Transverse colon (tissue), 3 donors: ENCODE results near the gene PDE4D.

Experiments
- POLR2A ChIP-seq: fragments of 450-650 bp; IDR thresholded peaks from one replicate; pipeline ENCODE4 v1.6.1; 2016; ENCODE audit warnings: antibody characterized with exemption, mild to moderate bottlenecking, moderate library complexity
- TF ChIP-seq, protein P1 (sequence below), 5 experiments: fragments of 200-600 bp in 3 of 5; fragments of 450-650 bp in 2 of 5; sonication (generic) in 3 of 5; IDR thresholded peaks; 1 replicate in 2 of 5; 2 replicates in 3 of 5; pipeline ENCODE4 v1.5.1; 2016 to 2017; ENCODE audit warnings: antibody characterized with exemption in 5 of 5, inconsistent platforms in 3 of 5, mild to moderate bottlenecking in 2 of 5, moderate library complexity in 1 of 5

DNA sequence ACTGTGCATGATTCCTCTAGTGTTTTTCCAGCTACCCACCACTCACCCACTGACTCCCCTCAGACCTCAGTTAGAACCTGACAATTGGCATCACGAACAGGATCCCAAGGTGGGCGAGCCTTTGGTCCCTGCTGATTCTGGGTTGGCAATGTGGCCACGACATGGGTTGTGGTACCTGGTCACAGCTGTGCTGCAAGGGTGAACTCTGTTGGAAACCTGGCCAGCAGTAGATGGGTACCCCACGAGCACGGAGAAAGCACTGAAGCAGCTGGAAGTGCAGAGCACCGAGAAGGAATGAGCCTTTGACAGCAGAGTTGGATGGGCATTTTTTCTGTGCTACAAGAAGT is 180.1 kb downstream of the PDE4D start:
- TF ChIP-seq, protein P1, sequence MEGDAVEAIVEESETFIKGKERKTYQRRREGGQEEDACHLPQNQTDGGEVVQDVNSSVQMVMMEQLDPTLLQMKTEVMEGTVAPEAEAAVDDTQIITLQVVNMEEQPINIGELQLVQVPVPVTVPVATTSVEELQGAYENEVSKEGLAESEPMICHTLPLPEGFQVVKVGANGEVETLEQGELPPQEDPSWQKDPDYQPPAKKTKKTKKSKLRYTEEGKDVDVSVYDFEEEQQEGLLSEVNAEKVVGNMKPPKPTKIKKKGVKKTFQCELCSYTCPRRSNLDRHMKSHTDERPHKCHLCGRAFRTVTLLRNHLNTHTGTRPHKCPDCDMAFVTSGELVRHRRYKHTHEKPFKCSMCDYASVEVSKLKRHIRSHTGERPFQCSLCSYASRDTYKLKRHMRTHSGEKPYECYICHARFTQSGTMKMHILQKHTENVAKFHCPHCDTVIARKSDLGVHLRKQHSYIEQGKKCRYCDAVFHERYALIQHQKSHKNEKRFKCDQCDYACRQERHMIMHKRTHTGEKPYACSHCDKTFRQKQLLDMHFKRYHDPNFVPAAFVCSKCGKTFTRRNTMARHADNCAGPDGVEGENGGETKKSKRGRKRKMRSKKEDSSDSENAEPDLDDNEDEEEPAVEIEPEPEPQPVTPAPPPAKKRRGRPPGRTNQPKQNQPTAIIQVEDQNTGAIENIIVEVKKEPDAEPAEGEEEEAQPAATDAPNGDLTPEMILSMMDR (IDR thresholded peaks at IDR 0.05) = no peak
- no peak for TF ChIP-seq POLR2A
